ENCODE results near the gene PDCL3.

Gene PDCL3

GRCh38 chr2:100539221-100539620, 23.6 kb upstream of the PDCL3 start:
- in situ Hi-C loops (cut with HindIII; ENCODE audit: low sequenced_read_pairs) = no loop called here
- no peak for DNase-seq (ENCODE audit: low read depth, low spot score)
- TF ChIP-seq CTCF (IDR thresholded peaks at IDR 0.05; ENCODE audit: low read depth, low read length) = no peak
- H3K4me3 ChIP-seq (ENCODE audit: low read depth, low read length) = no peak overlapping the region

- DNase-seq (ENCODE audit: low read depth, low spot score) = no peak
- no peak for TF ChIP-seq CTCF (IDR thresholded peaks at IDR 0.05; ENCODE audit: low read depth, low read length)
- no peak overlapping the region for H3K4me3 ChIP-seq (ENCODE audit: low read depth, low read length)
- in situ Hi-C loops (cut with HindIII; ENCODE audit: low sequenced_read_pairs) = no loop called here
These were observed 21.4 kb upstream of the PDCL3 start for GRCh38 chr2:100541404-100541803.

- TF ChIP-seq CTCF (IDR thresholded peaks at IDR 0.05; ENCODE audit: low read depth, low read length) = no peak
- no peak for DNase-seq (ENCODE audit: low read depth, low spot score)
- in situ Hi-C loops (cut with HindIII; ENCODE audit: low sequenced_read_pairs) = no loop called here
- no peak overlapping the region for H3K4me3 ChIP-seq (ENCODE audit: low read depth, low read length)
These were observed 20.4 kb upstream of the PDCL3 start for GRCh38 chr2:100542418-100542817.

GRCh38 chr2:100544911-100545596, 17.7 kb upstream of the PDCL3 start:
- no peak for DNase-seq (ENCODE audit: low read depth, low spot score)
- no peak overlapping the region for H3K4me3 ChIP-seq (ENCODE audit: low read depth, low read length)
- TF ChIP-seq CTCF (IDR thresholded peaks at IDR 0.05; ENCODE audit: low read depth, low read length) = no peak
- in situ Hi-C loops (cut with HindIII; ENCODE audit: low sequenced_read_pairs) = no loop called here

GRCh38 chr2:100546469-100546868, 16.3 kb upstream of the PDCL3 start:
- no peak overlapping the region for H3K4me3 ChIP-seq (ENCODE audit: low read depth, low read length)
- in situ Hi-C loops (cut with HindIII; ENCODE audit: low sequenced_read_pairs) = no loop called here
- DNase-seq (ENCODE audit: low read depth, low spot score) = no peak
- TF ChIP-seq CTCF (IDR thresholded peaks at IDR 0.05; ENCODE audit: low read depth, low read length) = no peak

- no peak for TF ChIP-seq CTCF (IDR thresholded peaks at IDR 0.05; ENCODE audit: low read depth, low read length)
- no peak for DNase-seq (ENCODE audit: low read depth, low spot score)
- no peak overlapping the region for H3K4me3 ChIP-seq (ENCODE audit: low read depth, low read length)
- in situ Hi-C loops (cut with HindIII; ENCODE audit: low sequenced_read_pairs) = no loop called here
These were observed 14.0 kb upstream of the PDCL3 start for GRCh38 chr2:100548771-100549170.
